Uterus (tissue), 4 donors: ENCODE measurements around the gene SLBP. TPM values are rescaled to one million over a fixed set of nuclear protein-coding genes. Genes with fewer than 3 reads are reported as not detected.

Source experiments
- DNase-seq, 2 donors: peaks; one replicate each; pipeline ENCODE4 v3.0.0-alpha.2; 2019 to 2020
- H3K27ac ChIP-seq, 2 donors: fragments of 200-600 bp; sonication (generic); 1 replicate in 1 of 2; 2 replicates in 1 of 2; pipeline ENCODE4 v1.5.1; 2016 to 2018
- H3K27me3 ChIP-seq, 2 donors: fragments of 200-600 bp; sonication (generic); one replicate each; pipeline ENCODE4 v1.5.1; 2018 to 2019; ENCODE audit warnings: control low read depth in 1 of 2
- H3K36me3 ChIP-seq, 2 donors: fragments of 200-600 bp; sonication (generic); one replicate each; pipeline ENCODE4 v1.5.1; 2019; ENCODE audit warnings: control low read depth in 1 of 2
- H3K4me1 ChIP-seq, 2 donors: fragments of 200-600 bp; sonication (generic); one replicate each; pipeline ENCODE4 v1.5.1; 2018 to 2019; ENCODE audit warnings: control low read depth in 1 of 2
- H3K4me3 ChIP-seq, 2 donors: fragments of 200-600 bp; sonication (generic); 1 replicate in 1 of 2; 2 replicates in 1 of 2; pipeline ENCODE4 v1.5.1; 2018 to 2019; ENCODE audit warnings: mild to moderate bottlenecking in 1 of 2
- H3K9me3 ChIP-seq, 2 donors: fragments of 200-600 bp; sonication (generic); one replicate each; pipeline ENCODE4 v1.5.1; 2019; ENCODE audit warnings: control low read depth in 1 of 2
- POLR2A ChIP-seq, 2 donors: fragments of 450-650 bp; IDR thresholded peaks; one replicate each; pipeline ENCODE4 v1.6.1; 2016; ENCODE audit warnings: antibody characterized with exemption in 2 of 2, mild to moderate bottlenecking in 1 of 2, moderate library complexity in 1 of 2
- intact Hi-C: fragments of 100-400 bp; cut with DNase I; formaldehyde crosslinking; loops from one replicate; pipeline ENCODE4 v1.15.1; 2023; ENCODE audit warnings: low total_unique reads
- total RNA-seq, 4 donors: library from RNA; depleted of rRNA in 3 of 4; stranded (reverse); fragments of >200 nt in 3 of 4; gene quantifications; one replicate each; pipeline versions ENCODE4 v1.1.0 to v1.2.4, GENCODE V29; 2014 to 2023
- TF ChIP-seq, protein P1 (sequence below), 4 experiments: fragments of 200-600 bp in 2 of 4; fragments of 450-650 bp in 2 of 4; sonication (generic) in 2 of 4; IDR thresholded peaks; one replicate each; pipeline ENCODE4 v1.5.1; 2016 to 2019; ENCODE audit warnings: antibody characterized with exemption in 4 of 4, mild to moderate bottlenecking in 2 of 4, moderate library complexity in 1 of 4
- donor health status: DM: yes; HTN: yes; CAD: no.

Gene SLBP
- total RNA-seq, 4 donors from 2014 or later = 25.0 to 56.4 (median 41.4) TPM

DNA sequence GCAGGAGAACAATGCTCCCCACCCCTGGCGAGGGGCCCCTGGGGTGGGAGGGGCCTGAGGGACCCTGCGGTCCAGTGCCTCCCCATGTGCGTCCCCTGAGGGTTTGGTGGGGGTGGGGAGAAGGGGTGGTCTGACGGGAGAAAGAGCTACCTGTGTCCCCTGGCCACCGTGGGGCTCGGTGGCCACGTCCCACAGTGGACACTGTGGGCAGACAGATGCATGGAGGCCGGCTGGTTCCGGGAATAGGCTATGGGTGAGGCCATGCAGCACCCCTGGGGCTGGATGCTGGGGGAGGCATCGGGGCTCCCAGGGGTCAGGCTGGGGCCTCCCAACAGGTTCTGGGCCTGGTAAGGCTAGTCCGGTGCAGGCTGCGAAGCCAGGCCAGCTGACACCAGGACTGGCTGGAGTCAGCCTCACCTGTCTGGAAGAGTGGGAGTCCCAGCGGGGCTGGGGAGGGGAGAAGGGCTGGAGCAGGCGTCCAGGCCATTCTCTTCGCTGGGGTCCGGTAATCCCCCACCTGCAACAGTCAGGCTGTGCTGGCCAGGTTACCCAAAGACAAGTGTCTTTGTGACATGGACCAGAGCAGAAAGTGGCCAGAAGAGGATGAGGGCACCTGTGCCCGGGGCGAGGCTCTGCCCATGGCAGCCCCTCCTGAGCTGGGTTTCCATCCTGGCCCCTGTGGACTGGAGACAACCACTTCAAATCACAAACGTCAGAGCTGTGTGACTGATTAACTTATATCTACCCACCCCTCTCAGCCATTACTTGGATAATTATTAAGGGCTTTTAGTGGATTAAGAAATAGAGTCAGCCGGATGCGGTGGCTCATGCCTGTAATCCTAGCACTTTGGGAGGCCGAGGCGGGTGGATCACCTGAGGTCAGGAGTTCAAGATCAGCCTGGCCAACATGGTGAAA, 26.6 kb downstream of the SLBP start:
- peaks cover 0 to 8% of the 10 kb centered on the region in 2 donors for H3K4me1 ChIP-seq
- no peaks in the 10 kb centered on the region for H3K27me3 ChIP-seq
- intact Hi-C loops = no loop called here
- H3K9me3 ChIP-seq = no peaks in the 10 kb centered on the region
- no peak overlapping the region for H3K4me3 ChIP-seq
- peak overlapping the region in 1 of 2 donors; percentile 61 for H3K27ac ChIP-seq
- TF ChIP-seq POLR2A (IDR thresholded peaks at IDR 0.05) = no peak
- TF ChIP-seq, protein P1, sequence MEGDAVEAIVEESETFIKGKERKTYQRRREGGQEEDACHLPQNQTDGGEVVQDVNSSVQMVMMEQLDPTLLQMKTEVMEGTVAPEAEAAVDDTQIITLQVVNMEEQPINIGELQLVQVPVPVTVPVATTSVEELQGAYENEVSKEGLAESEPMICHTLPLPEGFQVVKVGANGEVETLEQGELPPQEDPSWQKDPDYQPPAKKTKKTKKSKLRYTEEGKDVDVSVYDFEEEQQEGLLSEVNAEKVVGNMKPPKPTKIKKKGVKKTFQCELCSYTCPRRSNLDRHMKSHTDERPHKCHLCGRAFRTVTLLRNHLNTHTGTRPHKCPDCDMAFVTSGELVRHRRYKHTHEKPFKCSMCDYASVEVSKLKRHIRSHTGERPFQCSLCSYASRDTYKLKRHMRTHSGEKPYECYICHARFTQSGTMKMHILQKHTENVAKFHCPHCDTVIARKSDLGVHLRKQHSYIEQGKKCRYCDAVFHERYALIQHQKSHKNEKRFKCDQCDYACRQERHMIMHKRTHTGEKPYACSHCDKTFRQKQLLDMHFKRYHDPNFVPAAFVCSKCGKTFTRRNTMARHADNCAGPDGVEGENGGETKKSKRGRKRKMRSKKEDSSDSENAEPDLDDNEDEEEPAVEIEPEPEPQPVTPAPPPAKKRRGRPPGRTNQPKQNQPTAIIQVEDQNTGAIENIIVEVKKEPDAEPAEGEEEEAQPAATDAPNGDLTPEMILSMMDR (IDR thresholded peaks at IDR 0.05) = no peak
- peak in 1 of 2 donors; percentile 24 for DNase-seq
- H3K36me3 ChIP-seq = no peaks in the 10 kb centered on the region

DNA sequence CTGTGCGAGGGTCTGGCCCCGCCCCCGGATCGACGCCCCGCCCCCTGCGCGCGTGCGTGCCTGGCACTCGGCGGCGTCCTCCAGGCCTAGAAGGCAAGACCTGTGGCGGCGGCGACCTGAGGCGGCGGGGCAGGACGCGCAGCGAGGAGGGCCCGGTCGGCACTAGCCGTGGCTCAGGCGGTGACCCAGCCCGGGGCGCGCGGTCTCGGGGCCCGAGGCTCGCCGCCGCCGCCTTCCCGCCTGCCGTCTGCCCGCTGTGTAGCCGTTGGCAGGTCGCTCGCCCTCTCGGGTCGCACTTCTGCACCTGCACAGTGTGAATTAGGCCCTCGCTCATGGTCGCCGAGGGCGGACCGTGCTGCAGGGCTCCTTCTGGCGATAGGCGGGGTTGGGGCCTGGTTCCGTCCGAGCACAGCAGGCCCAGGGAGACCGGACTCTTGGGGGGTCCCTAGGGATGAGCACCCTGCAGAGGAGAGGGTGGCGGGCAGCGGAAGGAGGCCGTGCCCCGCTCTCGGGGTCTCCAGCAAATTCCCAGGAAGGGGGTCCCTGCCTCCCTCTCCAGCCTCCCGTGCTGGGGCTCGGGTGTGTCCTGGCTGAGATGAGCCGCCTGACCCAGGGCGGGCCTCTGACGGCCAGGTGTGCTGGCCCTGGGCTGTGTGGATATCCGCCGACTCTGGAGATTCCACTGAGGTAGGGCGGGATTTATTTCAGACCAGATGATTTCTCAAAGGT, 27.4 kb downstream of the SLBP start:
- Histone ChIP-seq H3K9me3 (no peaks in the 10 kb centered on the region), H3K4me3 (peak overlapping the region; percentile 11 to 50), H3K27me3 (no peaks in the 10 kb centered on the region), H3K4me1 (peaks cover 0 to 8% of the 10 kb centered on the region in 2 donors), H3K36me3 (no peaks in the 10 kb centered on the region), H3K27ac (peak overlapping the region; percentile 30 to 61)
- peak in 1 of 2 donors; percentile 88 for DNase-seq
- intact Hi-C loops = no loop called here
- TF ChIP-seq, protein P1 (IDR thresholded peaks at IDR 0.05) = peak in 1 of 4 experiments; percentile 1
- no peak for TF ChIP-seq POLR2A (IDR thresholded peaks at IDR 0.05)

DNA sequence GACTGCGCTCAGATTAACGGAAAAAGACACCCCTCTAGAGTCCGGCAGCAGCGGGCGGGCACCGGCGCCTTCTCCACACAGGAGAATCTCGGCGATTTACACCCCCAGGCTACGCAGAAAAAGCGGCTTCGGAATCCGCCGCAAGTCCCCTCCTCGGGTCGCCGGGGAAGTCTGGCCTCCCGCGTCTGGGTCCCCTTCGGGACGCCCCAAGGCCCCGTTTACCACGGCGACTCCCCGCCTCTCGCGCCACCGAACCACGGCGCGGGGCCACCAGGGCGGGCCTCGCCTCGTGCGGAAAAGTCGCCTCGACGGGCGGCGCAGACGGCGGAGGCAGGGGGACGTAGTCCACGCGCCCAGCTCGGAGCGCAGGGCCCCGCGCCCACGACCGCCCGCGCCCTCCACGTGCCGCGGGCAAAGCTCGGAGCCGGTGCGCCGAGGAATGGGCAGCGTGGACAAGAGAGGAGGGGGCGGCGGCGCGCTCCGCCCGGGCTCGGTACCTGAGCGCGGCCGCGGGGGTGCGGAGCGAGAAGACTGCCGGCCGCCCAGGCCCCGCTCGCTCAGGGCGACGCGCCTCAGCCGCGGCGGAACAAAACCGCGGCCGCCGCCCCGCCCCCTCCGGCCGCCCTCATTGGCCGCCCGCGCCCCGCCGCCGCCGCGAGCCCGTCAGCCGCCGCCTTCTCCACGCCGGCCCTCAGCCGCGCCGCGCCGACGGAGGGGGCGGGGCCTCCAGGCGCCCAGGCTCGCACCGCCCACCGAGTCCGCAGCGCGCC, 28.2 kb downstream of the SLBP start, which contains the start of gene FAM53A:
FAM53A (minus strand) TSS at position 578 of the 770 bp plus-strand sequence. CDS start 15,572 bp downstream, outside the sequence.
- peak in 1 of 2 donors; percentile 94 for DNase-seq
- TF ChIP-seq POLR2A (IDR thresholded peaks at IDR 0.05) = peak; percentile 37 to 59
- TF ChIP-seq, protein P1 (IDR thresholded peaks at IDR 0.05) = no peak
- no peaks in the 10 kb centered on the region for H3K9me3 ChIP-seq
- H3K4me3 ChIP-seq = peak within 1 kb of the TSS; percentile 63 to 91
- no peaks in the 10 kb centered on the region for H3K36me3 ChIP-seq
- no peaks in the 10 kb centered on the region for H3K27me3 ChIP-seq
- H3K4me1 ChIP-seq = peaks cover 0 to 8% of the 10 kb centered on the region in 2 donors
- H3K27ac ChIP-seq = peak within 1 kb of the TSS; percentile 82 to 84
- intact Hi-C loops = no loop called here

DNA sequence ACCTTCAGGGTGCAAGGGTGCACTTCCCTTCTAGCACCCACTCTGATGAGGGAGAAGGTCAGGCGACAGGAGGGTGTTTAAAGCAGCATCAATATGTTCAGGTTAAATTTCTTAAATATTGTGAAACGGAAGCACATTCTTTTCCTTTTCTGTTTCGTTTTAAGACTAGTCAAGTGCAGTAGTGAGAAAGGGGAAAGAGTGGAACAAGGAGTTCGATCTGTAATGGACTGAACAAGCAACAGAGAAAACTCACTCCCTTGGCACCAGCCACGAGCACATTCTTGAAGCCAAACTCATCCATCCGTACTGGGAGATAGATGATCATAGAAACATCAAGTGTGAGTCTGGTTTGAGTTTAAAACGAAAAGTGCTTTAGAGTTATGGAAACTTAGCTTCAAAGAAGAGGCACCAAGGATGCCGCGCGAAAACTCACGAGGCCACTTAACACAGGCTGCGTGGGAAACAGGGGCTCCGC, 28.8 kb downstream of the SLBP start:
- TF ChIP-seq, protein P1 (IDR thresholded peaks at IDR 0.05) = no peak
- TF ChIP-seq POLR2A (IDR thresholded peaks at IDR 0.05) = no peak
- intact Hi-C loops = no loop called here
- DNase-seq = peak; percentile 58 to 65

More for the DNA sequence above, 28.8 kb downstream of the SLBP start:
- Histone ChIP-seq H3K27me3 (no peaks in the 10 kb centered on the region), H3K9me3 (no peaks in the 10 kb centered on the region), H3K36me3 (no peaks in the 10 kb centered on the region), H3K4me3 (peak overlapping the region; percentile 63 to 91), H3K27ac (peak overlapping the region; percentile 82 to 84), H3K4me1 (peaks cover 0 to 8% of the 10 kb centered on the region in 2 donors)
